Measurements from ENCODE around the gene GNB5.

GRCh38 chr15:52220937-52221660, 29.9 kb upstream of the GNB5 start:
- TF ChIP-seq CTCF (conservative IDR thresholded peaks at IDR 0.05) (no peak), EZH2 (IDR thresholded peaks at IDR 0.05; ENCODE audit: low read depth) (no peak)
